ENCODE data around the gene TPPP. TPM values are rescaled to one million over a fixed set of nuclear protein-coding genes. Genes with fewer than 3 reads are reported as not detected.
A peak's percentile ranks its signal among the peaks of the same experiment; 100 is the strongest.

Gene TPPP
- total and polyA plus RNA-seq, 2 of the 13 experiments (the other 11 are each of a cell fraction or from before 2014, with no cell fraction given): 0.07 TPM; not detected in 1

DNA sequence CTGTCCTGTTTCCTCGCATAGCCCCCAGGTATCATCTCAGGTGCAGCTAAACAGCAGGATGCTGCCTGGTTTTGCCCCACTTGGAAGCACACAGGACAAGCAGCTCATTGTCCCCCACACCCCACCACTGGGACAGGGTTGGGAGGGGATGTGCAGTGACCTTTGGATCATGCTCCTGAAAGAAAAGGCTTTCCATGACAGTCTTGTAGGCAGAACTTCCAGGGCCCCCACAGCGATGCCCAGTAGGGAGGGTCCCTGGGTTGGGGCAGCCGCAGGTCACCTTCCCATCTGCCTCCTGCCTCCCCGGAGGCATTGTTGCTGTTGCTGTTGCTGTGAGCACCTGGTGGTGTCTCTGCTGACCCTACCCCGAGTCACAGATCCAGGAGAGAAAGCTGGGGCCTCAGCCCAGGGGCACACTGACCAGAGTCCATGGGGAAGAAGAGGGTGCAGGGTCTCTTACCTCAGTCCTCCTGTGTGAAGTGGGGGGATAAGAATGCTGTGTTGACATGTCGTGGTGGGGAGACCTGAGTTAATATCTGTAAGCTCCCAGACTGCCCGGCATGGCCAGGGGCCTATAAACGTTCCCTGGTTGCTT lies 72.5 kb downstream of the TPPP start:
- ChIA-PET POLR2A (interaction anchor here (1.5 kb wide), 1 partner anchor 9 kb away, joined by 4 read pairs; no protein-coding TSS in a partner anchor), CTCF (ENCODE audit: low intra/inter-chr PET ratio, low total read pairs) (no interaction called here)
- Histone ChIP-seq H3K4me1 (ENCODE audit: insufficient read depth, low read length) (peaks cover 49% of the 10 kb centered on the region), H3K9ac (ENCODE audit: insufficient read depth, low read depth, low read length) (no peak overlapping the region), H3K4me3 (replicated peaks in 1 of 3; ENCODE audit: insufficient read depth in 1 of 3, low read depth in 2 of 3, low read length in 3 of 3) (peak overlapping the region in 1 of 3 experiments; percentile 9; a peak in 1 of 6 replicates), H3K79me2 (ENCODE audit: insufficient read depth, low read length) (peaks cover 19% of the 10 kb centered on the region), H3K27me3 (ENCODE audit: control insufficient read depth in 1 of 2, insufficient read depth in 2 of 2, low read length in 2 of 2) (no peaks in the 10 kb centered on the region), H3K27ac (ENCODE audit: extremely low read length, insufficient read depth, low read length) (peak overlapping the region; percentile 53), H4K20me1 (ENCODE audit: insufficient read depth, low read length) (no peaks in the 10 kb centered on the region), H3K4me2 (ENCODE audit: low read depth, low read length) (no peak overlapping the region), H3K9me3 (ENCODE audit: low read length) (no peaks in the 10 kb centered on the region), H3K36me3 (replicated peaks in 1 of 2; ENCODE audit: control insufficient read depth in 1 of 2, insufficient read depth in 2 of 2, low read length in 2 of 2) (peaks cover 18 to 74% of the 10 kb centered on the region in 2 experiments; a peak in 4 of 5 replicates), H2AFZ (ENCODE audit: low read length) (no peak overlapping the region)
- WGBS (ENCODE audit: low lambda C conversion rate): 51% methylated on average over 6 of the region's 8 CpGs
- in situ Hi-C loops (cut with HindIII; ENCODE audit: extremely low pct_ligation_motif_present, low pct_unique_long_range_greater_than_20kb) (no loop called here), intact Hi-C loops (cut with micrococcal nuclease; ENCODE audit: unreplicated experiment) (no loop called here)
- FAIRE-seq: peak; percentile 42
- no TSS peak for BruUV-seq (replicated peaks)
- ATAC-seq: peak; percentile 52
- DNase-seq (ENCODE audit: low spot score): peak; percentile 36
- TF ChIP-seq, protein P1, sequence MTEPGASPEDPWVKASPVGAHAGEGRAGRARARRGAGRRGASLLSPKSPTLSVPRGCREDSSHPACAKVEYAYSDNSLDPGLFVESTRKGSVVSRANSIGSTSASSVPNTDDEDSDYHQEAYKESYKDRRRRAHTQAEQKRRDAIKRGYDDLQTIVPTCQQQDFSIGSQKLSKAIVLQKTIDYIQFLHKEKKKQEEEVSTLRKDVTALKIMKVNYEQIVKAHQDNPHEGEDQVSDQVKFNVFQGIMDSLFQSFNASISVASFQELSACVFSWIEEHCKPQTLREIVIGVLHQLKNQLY (CRISPR knock-in tag; IDR thresholded peaks at IDR 0.05): no peak
- TF ChIP-seq, protein P2, sequence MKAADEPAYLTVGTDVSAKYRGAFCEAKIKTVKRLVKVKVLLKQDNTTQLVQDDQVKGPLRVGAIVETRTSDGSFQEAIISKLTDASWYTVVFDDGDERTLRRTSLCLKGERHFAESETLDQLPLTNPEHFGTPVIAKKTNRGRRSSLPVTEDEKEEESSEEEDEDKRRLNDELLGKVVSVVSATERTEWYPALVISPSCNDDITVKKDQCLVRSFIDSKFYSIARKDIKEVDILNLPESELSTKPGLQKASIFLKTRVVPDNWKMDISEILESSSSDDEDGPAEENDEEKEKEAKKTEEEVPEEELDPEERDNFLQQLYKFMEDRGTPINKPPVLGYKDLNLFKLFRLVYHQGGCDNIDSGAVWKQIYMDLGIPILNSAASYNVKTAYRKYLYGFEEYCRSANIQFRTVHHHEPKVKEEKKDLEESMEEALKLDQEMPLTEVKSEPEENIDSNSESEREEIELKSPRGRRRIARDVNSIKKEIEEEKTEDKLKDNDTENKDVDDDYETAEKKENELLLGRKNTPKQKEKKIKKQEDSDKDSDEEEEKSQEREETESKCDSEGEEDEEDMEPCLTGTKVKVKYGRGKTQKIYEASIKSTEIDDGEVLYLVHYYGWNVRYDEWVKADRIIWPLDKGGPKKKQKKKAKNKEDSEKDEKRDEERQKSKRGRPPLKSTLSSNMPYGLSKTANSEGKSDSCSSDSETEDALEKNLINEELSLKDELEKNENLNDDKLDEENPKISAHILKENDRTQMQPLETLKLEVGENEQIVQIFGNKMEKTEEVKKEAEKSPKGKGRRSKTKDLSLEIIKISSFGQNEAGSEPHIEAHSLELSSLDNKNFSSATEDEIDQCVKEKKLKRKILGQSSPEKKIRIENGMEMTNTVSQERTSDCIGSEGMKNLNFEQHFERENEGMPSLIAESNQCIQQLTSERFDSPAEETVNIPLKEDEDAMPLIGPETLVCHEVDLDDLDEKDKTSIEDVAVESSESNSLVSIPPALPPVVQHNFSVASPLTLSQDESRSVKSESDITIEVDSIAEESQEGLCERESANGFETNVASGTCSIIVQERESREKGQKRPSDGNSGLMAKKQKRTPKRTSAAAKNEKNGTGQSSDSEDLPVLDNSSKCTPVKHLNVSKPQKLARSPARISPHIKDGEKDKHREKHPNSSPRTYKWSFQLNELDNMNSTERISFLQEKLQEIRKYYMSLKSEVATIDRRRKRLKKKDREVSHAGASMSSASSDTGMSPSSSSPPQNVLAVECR (CRISPR knock-in tag; IDR thresholded peaks at IDR 0.05; ENCODE audit: borderline replicate concordance): peak; percentile 18; the same call in 1 of the 2 replicates
- TF ChIP-seq SP5 (CRISPR knock-in tag; IDR thresholded peaks at IDR 0.05; ENCODE audit: borderline replicate concordance, low read depth): peak; percentile 35; the same call in 1 of the 2 replicates
- TF ChIP-seq, protein P3, sequence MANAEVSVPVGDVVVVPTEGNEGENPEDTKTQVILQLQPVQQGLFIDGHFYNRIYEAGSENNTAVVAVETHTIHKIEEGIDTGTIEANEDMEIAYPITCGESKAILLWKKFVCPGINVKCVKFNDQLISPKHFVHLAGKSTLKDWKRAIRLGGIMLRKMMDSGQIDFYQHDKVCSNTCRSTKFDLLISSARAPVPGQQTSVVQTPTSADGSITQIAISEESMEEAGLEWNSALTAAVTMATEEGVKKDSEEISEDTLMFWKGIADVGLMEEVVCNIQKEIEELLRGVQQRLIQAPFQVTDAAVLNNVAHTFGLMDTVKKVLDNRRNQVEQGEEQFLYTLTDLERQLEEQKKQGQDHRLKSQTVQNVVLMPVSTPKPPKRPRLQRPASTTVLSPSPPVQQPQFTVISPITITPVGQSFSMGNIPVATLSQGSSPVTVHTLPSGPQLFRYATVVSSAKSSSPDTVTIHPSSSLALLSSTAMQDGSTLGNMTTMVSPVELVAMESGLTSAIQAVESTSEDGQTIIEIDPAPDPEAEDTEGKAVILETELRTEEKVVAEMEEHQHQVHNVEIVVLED (CRISPR knock-in tag; IDR thresholded peaks at IDR 0.05; ENCODE audit: borderline replicate concordance): no peak
- TF ChIP-seq, protein P4, sequence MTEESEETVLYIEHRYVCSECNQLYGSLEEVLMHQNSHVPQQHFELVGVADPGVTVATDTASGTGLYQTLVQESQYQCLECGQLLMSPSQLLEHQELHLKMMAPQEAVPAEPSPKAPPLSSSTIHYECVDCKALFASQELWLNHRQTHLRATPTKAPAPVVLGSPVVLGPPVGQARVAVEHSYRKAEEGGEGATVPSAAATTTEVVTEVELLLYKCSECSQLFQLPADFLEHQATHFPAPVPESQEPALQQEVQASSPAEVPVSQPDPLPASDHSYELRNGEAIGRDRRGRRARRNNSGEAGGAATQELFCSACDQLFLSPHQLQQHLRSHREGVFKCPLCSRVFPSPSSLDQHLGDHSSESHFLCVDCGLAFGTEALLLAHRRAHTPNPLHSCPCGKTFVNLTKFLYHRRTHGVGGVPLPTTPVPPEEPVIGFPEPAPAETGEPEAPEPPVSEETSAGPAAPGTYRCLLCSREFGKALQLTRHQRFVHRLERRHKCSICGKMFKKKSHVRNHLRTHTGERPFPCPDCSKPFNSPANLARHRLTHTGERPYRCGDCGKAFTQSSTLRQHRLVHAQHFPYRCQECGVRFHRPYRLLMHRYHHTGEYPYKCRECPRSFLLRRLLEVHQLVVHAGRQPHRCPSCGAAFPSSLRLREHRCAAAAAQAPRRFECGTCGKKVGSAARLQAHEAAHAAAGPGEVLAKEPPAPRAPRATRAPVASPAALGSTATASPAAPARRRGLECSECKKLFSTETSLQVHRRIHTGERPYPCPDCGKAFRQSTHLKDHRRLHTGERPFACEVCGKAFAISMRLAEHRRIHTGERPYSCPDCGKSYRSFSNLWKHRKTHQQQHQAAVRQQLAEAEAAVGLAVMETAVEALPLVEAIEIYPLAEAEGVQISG (CRISPR knock-in tag; IDR thresholded peaks at IDR 0.05): 0 out of 2 replicates have a peak, but pooled peaks have one; percentile 19
- TF ChIP-seq, protein P5, sequence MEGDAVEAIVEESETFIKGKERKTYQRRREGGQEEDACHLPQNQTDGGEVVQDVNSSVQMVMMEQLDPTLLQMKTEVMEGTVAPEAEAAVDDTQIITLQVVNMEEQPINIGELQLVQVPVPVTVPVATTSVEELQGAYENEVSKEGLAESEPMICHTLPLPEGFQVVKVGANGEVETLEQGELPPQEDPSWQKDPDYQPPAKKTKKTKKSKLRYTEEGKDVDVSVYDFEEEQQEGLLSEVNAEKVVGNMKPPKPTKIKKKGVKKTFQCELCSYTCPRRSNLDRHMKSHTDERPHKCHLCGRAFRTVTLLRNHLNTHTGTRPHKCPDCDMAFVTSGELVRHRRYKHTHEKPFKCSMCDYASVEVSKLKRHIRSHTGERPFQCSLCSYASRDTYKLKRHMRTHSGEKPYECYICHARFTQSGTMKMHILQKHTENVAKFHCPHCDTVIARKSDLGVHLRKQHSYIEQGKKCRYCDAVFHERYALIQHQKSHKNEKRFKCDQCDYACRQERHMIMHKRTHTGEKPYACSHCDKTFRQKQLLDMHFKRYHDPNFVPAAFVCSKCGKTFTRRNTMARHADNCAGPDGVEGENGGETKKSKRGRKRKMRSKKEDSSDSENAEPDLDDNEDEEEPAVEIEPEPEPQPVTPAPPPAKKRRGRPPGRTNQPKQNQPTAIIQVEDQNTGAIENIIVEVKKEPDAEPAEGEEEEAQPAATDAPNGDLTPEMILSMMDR (CRISPR knock-in tag; IDR thresholded peaks at IDR 0.05): 0 out of 2 replicates have a peak, but pooled peaks have one; percentile 9
- TF ChIP-seq, protein P6, sequence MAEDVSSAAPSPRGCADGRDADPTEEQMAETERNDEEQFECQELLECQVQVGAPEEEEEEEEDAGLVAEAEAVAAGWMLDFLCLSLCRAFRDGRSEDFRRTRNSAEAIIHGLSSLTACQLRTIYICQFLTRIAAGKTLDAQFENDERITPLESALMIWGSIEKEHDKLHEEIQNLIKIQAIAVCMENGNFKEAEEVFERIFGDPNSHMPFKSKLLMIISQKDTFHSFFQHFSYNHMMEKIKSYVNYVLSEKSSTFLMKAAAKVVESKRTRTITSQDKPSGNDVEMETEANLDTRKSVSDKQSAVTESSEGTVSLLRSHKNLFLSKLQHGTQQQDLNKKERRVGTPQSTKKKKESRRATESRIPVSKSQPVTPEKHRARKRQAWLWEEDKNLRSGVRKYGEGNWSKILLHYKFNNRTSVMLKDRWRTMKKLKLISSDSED (CRISPR knock-in tag; IDR thresholded peaks at IDR 0.05): no peak

Measured in HepG2 (cell line).